Gastroesophageal sphincter (tissue), 3 donors: ENCODE data around the gene HPCAL1.

Source experiments
- EP300 ChIP-seq: sonication (generic); formaldehyde crosslinking; IDR thresholded peaks from one replicate; pipeline ENCODE4 v1.6.1; 2017; ENCODE audit warnings: antibody characterized with exemption, mild to moderate bottlenecking
- POLR2A ChIP-seq, 2 donors: fragments of 450-650 bp; IDR thresholded peaks; one replicate each; pipeline ENCODE4 v1.6.1; 2017; ENCODE audit warnings: antibody characterized with exemption in 2 of 2, mild to moderate bottlenecking in 2 of 2, moderate library complexity in 1 of 2
- POLR2AphosphoS5 ChIP-seq: sonication (generic); formaldehyde crosslinking; IDR thresholded peaks from one replicate; pipeline ENCODE4 v1.6.1; 2017; ENCODE audit warnings: antibody characterized with exemption
- TF ChIP-seq, protein P1 (sequence below), 4 experiments: fragments of 200-600 bp in 2 of 4; fragments of 450-650 bp in 2 of 4; sonication (generic) in 1 of 4; IDR thresholded peaks; one replicate each; pipeline ENCODE4 v1.5.1; 2017 to 2019; ENCODE audit warnings: antibody characterized with exemption in 4 of 4, mild to moderate bottlenecking in 2 of 4, moderate library complexity in 2 of 4

DNA sequence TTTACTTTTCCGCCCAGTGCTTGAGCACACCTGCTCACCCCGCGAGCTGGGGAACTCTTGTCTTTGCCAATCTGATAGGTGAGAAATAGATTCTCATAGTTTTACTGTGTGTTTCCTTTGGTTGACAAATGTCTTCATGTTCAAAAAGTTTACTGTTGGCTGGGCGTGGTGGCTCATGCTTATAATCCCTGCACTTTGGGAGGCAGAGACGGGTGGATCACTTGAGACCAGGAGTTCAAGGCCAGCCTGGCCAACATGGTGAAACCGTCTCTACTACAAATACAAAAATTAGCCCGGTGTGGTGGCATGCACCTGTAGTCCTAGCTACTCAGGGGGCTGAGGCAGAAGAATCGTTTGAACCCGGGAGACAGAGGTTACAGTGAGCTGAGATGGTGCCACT, 135.1 kb downstream of the HPCAL1 start:
- TF ChIP-seq, protein P1, sequence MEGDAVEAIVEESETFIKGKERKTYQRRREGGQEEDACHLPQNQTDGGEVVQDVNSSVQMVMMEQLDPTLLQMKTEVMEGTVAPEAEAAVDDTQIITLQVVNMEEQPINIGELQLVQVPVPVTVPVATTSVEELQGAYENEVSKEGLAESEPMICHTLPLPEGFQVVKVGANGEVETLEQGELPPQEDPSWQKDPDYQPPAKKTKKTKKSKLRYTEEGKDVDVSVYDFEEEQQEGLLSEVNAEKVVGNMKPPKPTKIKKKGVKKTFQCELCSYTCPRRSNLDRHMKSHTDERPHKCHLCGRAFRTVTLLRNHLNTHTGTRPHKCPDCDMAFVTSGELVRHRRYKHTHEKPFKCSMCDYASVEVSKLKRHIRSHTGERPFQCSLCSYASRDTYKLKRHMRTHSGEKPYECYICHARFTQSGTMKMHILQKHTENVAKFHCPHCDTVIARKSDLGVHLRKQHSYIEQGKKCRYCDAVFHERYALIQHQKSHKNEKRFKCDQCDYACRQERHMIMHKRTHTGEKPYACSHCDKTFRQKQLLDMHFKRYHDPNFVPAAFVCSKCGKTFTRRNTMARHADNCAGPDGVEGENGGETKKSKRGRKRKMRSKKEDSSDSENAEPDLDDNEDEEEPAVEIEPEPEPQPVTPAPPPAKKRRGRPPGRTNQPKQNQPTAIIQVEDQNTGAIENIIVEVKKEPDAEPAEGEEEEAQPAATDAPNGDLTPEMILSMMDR (IDR thresholded peaks at IDR 0.05), result no peak
- TF ChIP-seq POLR2A (IDR thresholded peaks at IDR 0.05) (no peak), POLR2AphosphoS5 (no peak), EP300 (no peak)
